Endothelial cell of umbilical vein (primary cell): ENCODE data around the gene WLS. TPM values are rescaled to one million over a fixed set of nuclear protein-coding genes. Genes with fewer than 3 reads are reported as not detected.
A peak's percentile ranks its signal among the peaks of the same experiment; 100 is the strongest.

Source experiments
- BruUV-seq: library from RNA; stranded (reverse); fragments of 400-500 nt; replicated peaks from 2 replicates; lab custom pipeline; 2021; lab: Mats Ljungman, UMichigan
- CTCF ChIA-PET: fragments of 300-600, 350-600 bp; sonication (Branson Sonifier 250); formaldehyde crosslinking; loops from one replicate; lab custom pipeline; 2021; ENCODE audit warnings: antibody characterized with exemption, inconsistent platforms; lab: Charles Lee
- POLR2A ChIA-PET: fragments of 300-600, 350-600 bp; sonication (Branson Sonifier 250); formaldehyde crosslinking; loops from one replicate; lab custom pipeline; 2021; ENCODE audit warnings: antibody characterized with exemption, inconsistent platforms; lab: Charles Lee
- DNase-seq: peaks from one replicate; pipeline ENCODE4 v3.0.0-alpha.2; 2011; ENCODE audit warnings: low read depth, low spot score
- FAIRE-seq: peaks from 2 replicates; lab custom pipeline; 2011; peaks lifted over from hg19 to GRCh38; lab: Jason Lieb, UNC
- H2AFZ ChIP-seq: 2 replicates; pipeline ENCODE4 v1.6.0; 2012; ENCODE audit warnings: low read depth, low read length, control low read depth, inconsistent platforms
- H3K27ac ChIP-seq: 2 replicates; pipeline ENCODE4 v1.5.1; 2011; ENCODE audit warnings: low read depth, mild to moderate bottlenecking, control low read depth, low read length, moderate library complexity; ENCODE audit not compliant: insufficient read depth
- H3K27me3 ChIP-seq, 2 experiments: 2 replicates each; pipeline versions ENCODE4 v1.6.0 to v1.6.1; 2011; ENCODE audit warnings: low read length in 2 of 2, mixed read lengths in 1 of 2; ENCODE audit not compliant: control insufficient read depth in 2 of 2, insufficient read depth in 2 of 2
- H3K36me3 ChIP-seq, 2 experiments: 2 replicates in 1 of 2; 3 replicates in 1 of 2; pipeline ENCODE4 v1.5.1; 2011; ENCODE audit warnings: low read length in 2 of 2, mild to moderate bottlenecking in 1 of 2, moderate library complexity in 1 of 2; ENCODE audit not compliant: control insufficient read depth in 2 of 2, insufficient read depth in 2 of 2; ENCODE audit errors: extremely low read depth in 1 of 2
- H3K4me1 ChIP-seq: 3 replicates; pipeline ENCODE4 v1.5.1; 2011; ENCODE audit warnings: mild to moderate bottlenecking, low read length; ENCODE audit not compliant: control insufficient read depth, insufficient read depth; ENCODE audit errors: extremely low read depth
- H3K4me2 ChIP-seq: 2 replicates; pipeline ENCODE4 v1.6.1; 2011; ENCODE audit warnings: low read length, control low read depth, mixed read lengths; ENCODE audit not compliant: insufficient read depth
- H3K4me3 ChIP-seq, 3 experiments: fragments of 200-600 bp in 1 of 3; sonication (generic), shearing (Covaris generic) in 1 of 3; replicated peaks in 1 of 3; 2 replicates each; pipeline ENCODE4 v1.5.1; 2011 to 2016; ENCODE audit warnings: control low read depth in 3 of 3, low read length in 3 of 3, mild to moderate bottlenecking in 2 of 3, inconsistent platforms in 1 of 3, low read depth in 1 of 3, moderate library complexity in 1 of 3; ENCODE audit not compliant: insufficient read depth in 1 of 3
- H3K79me2 ChIP-seq: 2 replicates; pipeline ENCODE4 v1.6.0; 2012; ENCODE audit warnings: low read length, inconsistent platforms; ENCODE audit not compliant: control insufficient read depth, insufficient read depth
- H3K9ac ChIP-seq: replicated peaks from 2 replicates; pipeline ENCODE3; 2011; ENCODE audit warnings: low read length, control low read depth; ENCODE audit not compliant: insufficient read depth; ENCODE audit errors: extremely low read depth
- H3K9me1 ChIP-seq: replicated peaks from 3 replicates; pipeline ENCODE4 v1.6.0; 2011; ENCODE audit warnings: mild to moderate bottlenecking, low read length; ENCODE audit not compliant: control insufficient read depth, insufficient read depth; ENCODE audit errors: extremely low read depth
- H3K9me3 ChIP-seq: replicated peaks from 2 replicates; pipeline ENCODE4 v1.5.1; 2012; ENCODE audit warnings: low read length, inconsistent platforms; ENCODE audit not compliant: control insufficient read depth, insufficient read depth
- H4K20me1 ChIP-seq: replicated peaks from 2 replicates; pipeline ENCODE3; 2011; ENCODE audit warnings: mild to moderate bottlenecking, low read length; ENCODE audit not compliant: control insufficient read depth, insufficient read depth; ENCODE audit errors: extremely low read depth
- CTCF ChIP-seq, 2 donors: IDR thresholded peaks; 1 replicate in 1 of 2; 2 replicates in 1 of 2; pipeline ENCODE4 v1.5.1; 2011; ENCODE audit warnings: low read length in 2 of 2, mild to moderate bottlenecking in 2 of 2, moderate library complexity in 2 of 2, control low read depth in 1 of 2, inconsistent platforms in 1 of 2, low read depth in 1 of 2; ENCODE audit not compliant: insufficient read depth in 1 of 2; ENCODE audit errors: extremely low read depth in 1 of 2
- EZH2 ChIP-seq: IDR thresholded peaks from 2 replicates; pipeline ENCODE4 v1.6.1; 2012; ENCODE audit warnings: borderline replicate concordance, low read depth, mild to moderate bottlenecking, moderate library complexity, low read length, inconsistent platforms; ENCODE audit not compliant: severe bottlenecking
- FOS ChIP-seq: IDR thresholded peaks from 2 replicates; pipeline ENCODE4 v1.6.1; 2011; ENCODE audit warnings: mild to moderate bottlenecking, low read length, moderate library complexity, borderline replicate concordance; ENCODE audit not compliant: insufficient read depth
- GATA2 ChIP-seq: IDR thresholded peaks from 2 replicates; pipeline ENCODE4 v1.7.0; 2011; ENCODE audit warnings: low read depth, mild to moderate bottlenecking, moderate library complexity, mixed read lengths, low read length; ENCODE audit not compliant: insufficient read length, insufficient read depth
- JUN ChIP-seq: IDR thresholded peaks from 2 replicates; pipeline ENCODE4 v1.6.1; 2011; ENCODE audit warnings: borderline replicate concordance, low read depth; ENCODE audit not compliant: insufficient read length, insufficient read depth
- MAX ChIP-seq: IDR thresholded peaks from 2 replicates; pipeline ENCODE4 v1.6.1; 2011; ENCODE audit not compliant: insufficient read depth, insufficient read length
- MYC ChIP-seq: IDR thresholded peaks from one replicate; pipeline ENCODE4 v1.6.1; 2011; ENCODE audit warnings: mild to moderate bottlenecking, low read depth, low read length
- POLR2A ChIP-seq: IDR thresholded peaks from 2 replicates; pipeline ENCODE4 v1.6.1; 2012; ENCODE audit warnings: low read depth, mild to moderate bottlenecking, control low read depth, low read length
- POLR2AphosphoS5 ChIP-seq: IDR thresholded peaks from 2 replicates; pipeline ENCODE4 v1.6.1; 2012; ENCODE audit warnings: low read depth, mild to moderate bottlenecking, control low read depth, low read length, moderate library complexity; ENCODE audit not compliant: insufficient read depth
- dilution Hi-C: fragments of 300-500 bp; cut with MboI; formaldehyde crosslinking; loops from one replicate; pipeline ENCODE4 v1.15.0; 2019; ENCODE audit warnings: low sequenced_read_pairs; ENCODE audit not compliant: extremely low pct_ligation_motif_present
- intact Hi-C: fragments of 100-400 bp; cut with micrococcal nuclease; formaldehyde crosslinking; loops from one replicate; pipeline ENCODE4 v1.10.0; 2022
- polyA plus RNA-seq, 4 experiments: library from polyadenylated mRNA; depleted of rRNA in 3 of 4; stranded (reverse) in 3 of 4; unstranded in 1 of 4; fragments of >200 nt; gene quantifications; 2 replicates each; pipeline versions ENCODE4 v1.2.1 to v1.2.3, GENCODE V29; 2011 to 2012; ENCODE audit warnings: missing spikeins in 1 of 4
- total RNA-seq: library from RNA; stranded (reverse); gene quantifications from 2 replicates; pipeline ENCODE4 v1.2.3, GENCODE V29; 2021

WLS gene
- total and polyA plus RNA-seq, 2 donors (not counting 3 experiments of a cell fraction or from before 2014, with no cell fraction given) = 121 to 199 TPM

DNA sequence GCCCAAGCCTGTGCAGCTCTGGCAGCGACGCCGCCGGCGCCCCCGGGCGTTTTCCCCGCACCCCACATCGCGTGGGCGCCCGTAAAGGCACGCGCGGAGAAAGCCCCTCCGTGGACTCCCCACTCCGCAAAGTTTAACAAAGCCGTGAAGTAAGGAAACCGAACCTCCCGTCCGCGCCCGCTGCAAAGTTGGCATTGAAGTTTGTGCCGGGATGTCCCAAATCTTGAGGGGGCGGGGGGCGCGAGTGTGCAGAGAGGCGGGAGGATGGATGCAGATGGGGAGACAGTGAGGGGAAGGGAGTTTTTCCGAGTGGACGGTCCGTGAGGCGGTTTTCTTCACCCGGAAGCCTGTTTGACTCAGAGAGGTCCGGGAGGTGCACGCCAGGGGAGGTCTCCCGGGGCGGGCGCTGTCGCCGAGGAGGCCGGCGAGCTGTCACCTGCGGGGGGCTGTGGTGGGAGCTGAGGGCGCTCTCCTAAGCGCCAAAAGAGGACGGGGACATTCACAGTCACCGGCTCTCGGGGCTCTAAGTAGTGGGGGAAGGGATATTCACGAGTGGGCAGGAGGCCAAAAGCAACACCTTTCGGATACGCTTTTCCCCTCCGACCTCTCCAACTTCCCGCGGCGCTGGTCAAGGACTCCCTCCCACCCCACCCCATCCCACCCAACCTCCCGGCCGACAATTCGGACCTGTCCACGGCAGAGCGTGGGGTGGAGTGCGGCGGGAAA lies 1.3 kb downstream of the WLS start:
- peaks cover 49% of the 10 kb centered on the region for H3K79me2 ChIP-seq
- ChIA-PET POLR2A (interaction anchor here (0.5 to 4.2 kb wide), 10 partner anchors 11 to 376 kb away, joined by 3 to 83 read pairs (median 8); no protein-coding TSS in a partner anchor), CTCF (interaction anchor here (0.9 to 6.1 kb wide), 18 partner anchors 10 to 212 kb away, joined by 3 to 66 read pairs (median 6); no protein-coding TSS in a partner anchor)
- FAIRE-seq = peak; percentile 73
- H4K20me1 ChIP-seq = peaks cover 3% of the 10 kb centered on the region
- no peak for TF ChIP-seq JUN
- TF ChIP-seq EZH2 = no peak
- no peak for TF ChIP-seq MAX
- TF ChIP-seq FOS = peak; percentile 11
- BruUV-seq = no TSS peak
- dilution Hi-C loops = no loop called here
- H3K36me3 ChIP-seq = no peaks in the 10 kb centered on the region
- peaks cover 29% of the 10 kb centered on the region for H3K4me1 ChIP-seq
- H3K4me3 ChIP-seq = peak overlapping the region; percentile 67 to 100 (median 93)
- no peaks in the 10 kb centered on the region for H3K27me3 ChIP-seq
- H3K9me1 ChIP-seq = no peaks in the 10 kb centered on the region
- no peaks in the 10 kb centered on the region for H3K9me3 ChIP-seq
- H2AFZ ChIP-seq = no peak overlapping the region
- H3K9ac ChIP-seq = peak overlapping the region; percentile 98
- intact Hi-C loops = loop anchor here (5.0 kb wide), 1 partner anchor 379 kb away; no protein-coding TSS in a partner anchor
- no peak for DNase-seq
- peak overlapping the region; percentile 89 for H3K4me2 ChIP-seq
- peak overlapping the region; percentile 85 for H3K27ac ChIP-seq

DNA sequence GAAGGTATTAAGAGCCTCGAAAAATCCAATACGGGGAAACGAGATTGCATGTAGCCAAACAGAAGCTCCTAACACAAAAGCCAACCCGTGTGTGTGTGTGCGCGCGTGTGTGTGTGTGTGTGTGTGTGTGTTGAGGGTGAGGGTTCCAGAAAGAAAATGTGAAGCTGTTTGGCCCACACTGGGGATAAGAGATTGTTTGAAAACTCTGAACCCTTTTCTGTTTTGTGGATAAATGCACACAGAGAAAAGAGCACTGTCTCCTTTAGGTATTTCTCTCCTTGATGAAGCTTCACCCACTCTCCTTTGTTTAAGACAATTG lies 1.9 kb downstream of the WLS start:
- no peaks in the 10 kb centered on the region for H3K27me3 ChIP-seq
- no peaks in the 10 kb centered on the region for H3K9me1 ChIP-seq
- dilution Hi-C loops = no loop called here
- no peak overlapping the region for H2AFZ ChIP-seq
- FAIRE-seq (no peak), DNase-seq (peak; percentile 61)
- no peaks in the 10 kb centered on the region for H3K9me3 ChIP-seq
- H3K4me3 ChIP-seq = peak overlapping the region; percentile 67 to 100 (median 93)
- peaks cover 54% of the 10 kb centered on the region for H3K79me2 ChIP-seq
- no peak for TF ChIP-seq MAX
- no peak for TF ChIP-seq JUN
- TF ChIP-seq POLR2AphosphoS5 = no peak
- TF ChIP-seq GATA2 = no peak
- TF ChIP-seq CTCF (IDR thresholded peaks at IDR 0.05; ENCODE audit: extremely low read depth in 1 of 2, insufficient read depth in 1 of 2, low read depth in 1 of 2, low read length in 2 of 2) = no peak
- TF ChIP-seq POLR2A = no peak
- no peak for TF ChIP-seq EZH2
- no peak for TF ChIP-seq FOS
- TF ChIP-seq MYC = no peak
- H3K27ac ChIP-seq = peak overlapping the region; percentile 85
- peaks cover 0 to 3% of the 10 kb centered on the region in 2 experiments for H3K36me3 ChIP-seq
- H3K4me1 ChIP-seq = peaks cover 29% of the 10 kb centered on the region
- ChIA-PET POLR2A (interaction anchor here (0.6 to 4.2 kb wide), 6 partner anchors 16 to 375 kb away, joined by 3 to 83 read pairs (median 8); no protein-coding TSS in a partner anchor), CTCF (interaction anchor here (1.0 to 6.1 kb wide), 10 partner anchors 9 to 115 kb away, joined by 3 to 66 read pairs (median 6); no protein-coding TSS in a partner anchor)
- intact Hi-C loops = loop anchor here (5.0 kb wide), 1 partner anchor 378 kb away; no protein-coding TSS in a partner anchor
- peak overlapping the region; percentile 81 for H3K4me2 ChIP-seq
- peaks cover 3% of the 10 kb centered on the region for H4K20me1 ChIP-seq
- no TSS peak for BruUV-seq
- peak overlapping the region; percentile 98 for H3K9ac ChIP-seq
